BLaER1 treated with 17β-estradiol and CSF1 and Interleukin-3, amounts not matched to agents 10 nM and 100 nM (cell line): ENCODE measurements around the gene NUP98.
"Not testable (repeated sequence)": the region's sequence is repeated elsewhere in the genome, so short reads cannot be mapped to it uniquely, and the experiment has no call there.

ENCODE experiments used
- H3K27ac ChIP-seq, 11 experiments: shearing (Covaris generic); formaldehyde crosslinking; 2 replicates each; pipeline ENCODE4 v1.8.1; 2022
- H3K27me3 ChIP-seq, 11 experiments: shearing (Covaris generic); formaldehyde crosslinking; 2 replicates each; pipeline ENCODE4 v1.8.1; 2022
- H3K36me3 ChIP-seq, 11 experiments: shearing (Covaris generic); formaldehyde crosslinking; 2 replicates each; pipeline ENCODE4 v1.8.1; 2022
- H3K4me1 ChIP-seq, 10 experiments: shearing (Covaris generic); formaldehyde crosslinking; 2 replicates each; pipeline ENCODE4 v1.8.1; 2022
- H3K4me2 ChIP-seq, 11 experiments: shearing (Covaris generic); formaldehyde crosslinking; 2 replicates each; pipeline ENCODE4 v1.8.1; 2022
- H3K4me3 ChIP-seq, 10 experiments: shearing (Covaris generic); formaldehyde crosslinking; 2 replicates each; pipeline ENCODE4 v1.8.1; 2022
- H3K9ac ChIP-seq, 11 experiments: shearing (Covaris generic); formaldehyde crosslinking; 2 replicates each; pipeline ENCODE4 v1.8.1; 2022
- H3K9me3 ChIP-seq, 11 experiments: shearing (Covaris generic); formaldehyde crosslinking; replicated peaks in 1 of 11; 2 replicates each; pipeline ENCODE4 v1.8.1; 2022
- H4K20me1 ChIP-seq, 11 experiments: shearing (Covaris generic); formaldehyde crosslinking; 2 replicates each; pipeline ENCODE4 v1.8.1; 2022
- Cebpa-rat ChIP-seq, 11 experiments: shearing (Covaris generic); IDR thresholded peaks; 2 replicates each; pipeline ENCODE4 v1.8.1; 2022

NUP98 gene

GRCh38 chr11:3799873-3800272 is 2.5 kb upstream of the NUP98 start:
- H3K4me2 ChIP-seq, result no peak overlapping the region
- H3K4me3 ChIP-seq, result no peak overlapping the region
- H3K4me1 ChIP-seq, result peaks cover 26 to 38% (median 34%) of the 10 kb centered on the region in 10 experiments
- H3K9me3 ChIP-seq, result no peaks in the 10 kb centered on the region
- H4K20me1 ChIP-seq, result peaks cover 19 to 24% (median 22%) of the 10 kb centered on the region in 11 experiments; a peak in 21 of 22 replicates
- H3K36me3 ChIP-seq, result peaks cover 5 to 10% (median 8%) of the 10 kb centered on the region in 11 experiments; a peak in 14 of 22 replicates
- no peak overlapping the region for H3K27ac ChIP-seq
- TF ChIP-seq Cebpa-rat (IDR thresholded peaks at IDR 0.05), result no peak
- H3K9ac ChIP-seq, result no peak overlapping the region
- H3K27me3 ChIP-seq, result no peaks in the 10 kb centered on the region

DNA sequence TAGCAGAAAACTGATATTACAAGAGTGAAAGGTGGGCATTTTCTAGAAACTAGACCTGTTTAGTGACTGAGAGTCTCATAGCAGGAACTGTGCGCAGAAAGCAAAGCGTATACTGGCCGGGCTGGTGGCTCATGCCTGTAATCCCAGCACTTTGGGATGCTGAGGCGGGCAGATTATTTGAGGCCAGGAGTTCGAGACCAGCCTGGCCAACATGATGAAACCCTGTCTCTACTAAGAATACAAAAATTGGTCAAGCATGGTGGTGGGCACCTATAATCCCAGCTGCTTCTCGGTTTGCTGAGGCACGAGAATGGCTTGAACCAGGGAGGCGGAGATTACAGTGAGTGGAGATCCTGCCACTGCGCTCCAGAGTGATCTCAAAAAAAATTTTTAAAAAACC is 1.8 kb upstream of the NUP98 start:
- no peaks in the 10 kb centered on the region for H3K9me3 ChIP-seq
- peak overlapping the region in 2 of 11 experiments; percentile 82 to 85; a peak in 1 of 22 replicates for H3K27ac ChIP-seq
- H3K4me3 ChIP-seq, result no peak overlapping the region
- H3K9ac ChIP-seq, result no peak overlapping the region
- peaks cover 29 to 39% (median 34%) of the 10 kb centered on the region in 10 experiments for H3K4me1 ChIP-seq
- H3K4me2 ChIP-seq, result peak overlapping the region in 2 of 11 experiments; percentile 69 to 84; a peak in 2 of 22 replicates
- H3K36me3 ChIP-seq, result peaks cover 11 to 18% (median 15%) of the 10 kb centered on the region in 11 experiments
- TF ChIP-seq Cebpa-rat (IDR thresholded peaks at IDR 0.05), result no peak
- peaks cover 26 to 31% (median 30%) of the 10 kb centered on the region in 11 experiments for H4K20me1 ChIP-seq
- H3K27me3 ChIP-seq, result no peaks in the 10 kb centered on the region

- Histone ChIP-seq H3K9me3 (no peaks in the 10 kb centered on the region), H4K20me1 (peaks cover 48 to 54% (median 52%) of the 10 kb centered on the region in 11 experiments), H3K36me3 (peaks cover 32 to 40% (median 38%) of the 10 kb centered on the region in 11 experiments), H3K27me3 (no peaks in the 10 kb centered on the region), H3K4me3 (peak overlapping the region; percentile 74 to 100 (median 91)), H3K9ac (peak overlapping the region; percentile 92 to 100 (median 96)), H3K27ac (peak overlapping the region; percentile 92 to 97 (median 96)), H3K4me2 (peak overlapping the region; percentile 88 to 99 (median 95)), H3K4me1 (peaks cover 26 to 38% (median 31%) of the 10 kb centered on the region in 10 experiments)
- no peak for TF ChIP-seq Cebpa-rat (IDR thresholded peaks at IDR 0.05)
Measured at GRCh38 chr11:3796801-3797328, 489 bp downstream of the NUP98 start.

GRCh38 chr11:3796346-3796745 is 1.0 kb downstream of the NUP98 start:
- H3K9ac ChIP-seq, result peak overlapping the region; percentile 92 to 100 (median 96)
- H3K27ac ChIP-seq, result peak overlapping the region; percentile 92 to 97 (median 96)
- H3K36me3 ChIP-seq, result peaks cover 37 to 46% (median 43%) of the 10 kb centered on the region in 11 experiments
- no peak for TF ChIP-seq Cebpa-rat (IDR thresholded peaks at IDR 0.05)
- peaks cover 26 to 38% (median 32%) of the 10 kb centered on the region in 10 experiments for H3K4me1 ChIP-seq
- peak overlapping the region; percentile 88 to 99 (median 95) for H3K4me2 ChIP-seq
- peaks cover 53 to 59% (median 58%) of the 10 kb centered on the region in 11 experiments for H4K20me1 ChIP-seq
- no peaks in the 10 kb centered on the region for H3K27me3 ChIP-seq
- peak overlapping the region; percentile 74 to 100 (median 91) for H3K4me3 ChIP-seq
- no peaks in the 10 kb centered on the region for H3K9me3 ChIP-seq

- H3K9me3 ChIP-seq, result no peaks in the 10 kb centered on the region
- peak overlapping the region; percentile 92 to 97 (median 96); a peak in 18 of 22 replicates for H3K27ac ChIP-seq
- H3K4me1 ChIP-seq, result peaks cover 29 to 42% (median 34%) of the 10 kb centered on the region in 10 experiments
- H3K4me2 ChIP-seq, result peak overlapping the region; percentile 88 to 99 (median 95)
- TF ChIP-seq Cebpa-rat (IDR thresholded peaks at IDR 0.05), result no peak
- H3K27me3 ChIP-seq, result no peaks in the 10 kb centered on the region
- H3K36me3 ChIP-seq, result peaks cover 41 to 50% (median 46%) of the 10 kb centered on the region in 11 experiments
- peak overlapping the region; percentile 74 to 100 (median 91) for H3K4me3 ChIP-seq
- H3K9ac ChIP-seq, result peak overlapping the region; percentile 92 to 100 (median 96); a peak in 21 of 22 replicates
- peaks cover 57 to 63% (median 62%) of the 10 kb centered on the region in 11 experiments for H4K20me1 ChIP-seq
Measured at GRCh38 chr11:3796002-3796311, 1.4 kb downstream of the NUP98 start.

DNA sequence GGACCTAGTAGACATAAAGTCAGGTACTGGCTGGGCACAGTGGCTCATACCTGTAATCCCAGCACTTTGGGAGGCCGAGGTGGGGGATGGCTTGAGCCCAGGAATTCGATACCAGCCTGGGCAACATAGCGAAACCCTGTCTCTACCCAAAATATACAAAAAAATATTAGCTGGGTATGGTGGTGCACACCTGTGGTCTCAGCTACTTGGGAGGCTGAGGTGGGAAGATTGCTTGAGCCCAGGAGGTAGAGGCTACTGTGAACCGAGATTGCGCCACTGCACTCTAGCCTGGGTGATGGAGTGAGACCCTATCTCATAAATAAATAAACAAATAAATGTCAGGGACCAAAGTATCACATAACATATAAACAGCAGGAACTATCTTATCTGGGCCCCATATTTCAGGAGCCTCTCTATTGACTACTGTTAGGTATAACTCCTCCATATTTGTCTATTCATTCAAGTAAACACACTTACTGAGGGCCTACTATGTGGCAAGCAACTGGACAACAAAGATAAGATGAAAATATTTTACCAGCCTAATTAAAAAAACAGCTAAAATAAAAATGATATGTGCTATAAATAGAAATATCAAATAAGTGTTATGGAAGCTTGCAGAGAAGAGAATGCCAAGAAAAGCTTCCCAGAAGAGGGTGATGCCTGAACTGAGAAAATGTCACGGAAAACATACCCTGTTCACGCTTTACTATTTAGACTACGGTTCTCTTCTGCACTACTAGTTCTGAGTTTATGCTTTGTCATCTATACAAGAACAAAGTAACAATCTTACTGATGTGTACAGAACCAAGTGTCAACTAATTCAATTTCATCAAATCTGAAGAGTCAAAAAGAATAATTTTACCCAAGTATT is 2.0 kb downstream of the NUP98 start:
- peak overlapping the region; percentile 92 to 100 (median 96); a peak in 19 of 22 replicates for H3K9ac ChIP-seq
- H3K9me3 ChIP-seq, result no peaks in the 10 kb centered on the region
- peak overlapping the region; percentile 74 to 100 (median 91) for H3K4me3 ChIP-seq
- H3K36me3 ChIP-seq, result peaks cover 46 to 55% (median 52%) of the 10 kb centered on the region in 11 experiments
- peaks cover 29 to 48% (median 34%) of the 10 kb centered on the region in 10 experiments for H3K4me1 ChIP-seq
- peaks cover 63 to 69% (median 67%) of the 10 kb centered on the region in 11 experiments for H4K20me1 ChIP-seq
- H3K4me2 ChIP-seq, result peak overlapping the region; percentile 88 to 99 (median 95)
- H3K27ac ChIP-seq, result peak overlapping the region in 9 of 11 experiments; percentile 23 to 97 (median 95); a peak in 10 of 22 replicates
- no peak for TF ChIP-seq Cebpa-rat (IDR thresholded peaks at IDR 0.05)
- H3K27me3 ChIP-seq, result no peaks in the 10 kb centered on the region

DNA sequence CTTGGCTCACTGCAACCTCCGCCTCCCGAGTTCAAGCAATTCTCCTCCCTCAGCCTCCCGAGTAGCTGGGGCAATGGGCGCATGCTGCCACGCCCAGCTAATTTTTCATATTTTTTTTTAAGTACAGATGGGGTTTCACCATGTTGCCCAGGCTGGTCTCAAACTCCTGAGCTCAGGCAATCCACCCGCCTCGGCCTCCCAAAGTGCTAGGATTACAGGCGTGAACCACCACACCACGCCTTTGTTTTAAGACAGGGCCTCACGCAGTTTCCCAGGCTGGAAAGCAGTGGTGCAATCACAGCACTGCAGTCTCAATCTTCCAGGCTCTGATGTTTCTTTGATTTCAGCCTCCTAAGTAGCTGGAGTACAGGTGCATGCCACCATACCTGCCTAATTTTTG is 3.0 kb downstream of the NUP98 start:
- H4K20me1 ChIP-seq, result peaks cover 73 to 79% (median 77%) of the 10 kb centered on the region in 11 experiments
- peaks cover 56 to 65% (median 62%) of the 10 kb centered on the region in 11 experiments for H3K36me3 ChIP-seq
- peaks cover 29 to 58% (median 38%) of the 10 kb centered on the region in 10 experiments for H3K4me1 ChIP-seq
- H3K27ac ChIP-seq, H3K4me3 ChIP-seq, H3K9me3 ChIP-seq, H3K27me3 ChIP-seq: not testable (repeated sequence)
- H3K4me2 ChIP-seq, result peak overlapping the region in 10 of 11 experiments; percentile 11 to 97 (median 92); a peak in 13 of 22 replicates
- H3K9ac ChIP-seq, result peak overlapping the region in 1 of 11 experiments; percentile 42; a peak in 3 of 22 replicates

- Histone ChIP-seq H3K4me3 (no peak overlapping the region), H3K36me3 (peaks cover 24 to 91% (median 68%) of the 10 kb centered on the region in 11 experiments; a peak in 21 of 22 replicates), H3K27me3 (no peaks in the 10 kb centered on the region), H3K9me3 (no peaks in the 10 kb centered on the region), H3K27ac (peak overlapping the region; percentile 15 to 82 (median 76); a peak in 20 of 22 replicates), H3K9ac (peak overlapping the region in 8 of 11 experiments; percentile 0 to 33 (median 13); a peak in 7 of 22 replicates), H4K20me1 (peaks cover 89 to 100% (median 100%) of the 10 kb centered on the region in 11 experiments), H3K4me1 (peaks cover 37 to 98% (median 73%) of the 10 kb centered on the region in 10 experiments), H3K4me2 (peak overlapping the region; percentile 12 to 82 (median 46); a peak in 20 of 22 replicates)
- no peak for TF ChIP-seq Cebpa-rat (IDR thresholded peaks at IDR 0.05)
Measured at GRCh38 chr11:3786781-3787428, 10.4 kb downstream of the NUP98 start.
